ENCODE data around the gene OAT. TPM values are rescaled to one million over a fixed set of nuclear protein-coding genes. Genes with fewer than 3 reads are reported as not detected.

Gene OAT
- polyA plus RNA-seq, 1 experiment, result 112 TPM

GRCh38 chr10:124350806-124351205 lies 67.9 kb downstream of the OAT start:
- no peak for DNase-seq (ENCODE audit: low read depth)
- POLR2A ChIA-PET, result no interaction called here
- no peaks in the 10 kb centered on the region for H3K27me3 ChIP-seq (ENCODE audit: control insufficient read depth, insufficient read depth, low read length)
- CTCF ChIA-PET, result no interaction called here
- H3K4me3 ChIP-seq (ENCODE audit: low read depth, low read length), result no peak overlapping the region
- no peaks in the 10 kb centered on the region for H3K36me3 ChIP-seq (ENCODE audit: control insufficient read depth, insufficient read depth, low read length)
- no peak for TF ChIP-seq CTCF (IDR thresholded peaks at IDR 0.05; ENCODE audit: insufficient read depth, low read depth, low read length)

GRCh38 chr10:124349996-124350280 lies 68.8 kb downstream of the OAT start:
- POLR2A ChIA-PET, result no interaction called here
- CTCF ChIA-PET, result no interaction called here
- Histone ChIP-seq H3K36me3 (ENCODE audit: control insufficient read depth, insufficient read depth, low read length) (no peaks in the 10 kb centered on the region), H3K27me3 (ENCODE audit: control insufficient read depth, insufficient read depth, low read length) (no peaks in the 10 kb centered on the region), H3K4me3 (ENCODE audit: low read depth, low read length) (no peak overlapping the region)
- no peak for DNase-seq (ENCODE audit: low read depth)
- TF ChIP-seq CTCF (IDR thresholded peaks at IDR 0.05; ENCODE audit: insufficient read depth, low read depth, low read length), result no peak

DNA sequence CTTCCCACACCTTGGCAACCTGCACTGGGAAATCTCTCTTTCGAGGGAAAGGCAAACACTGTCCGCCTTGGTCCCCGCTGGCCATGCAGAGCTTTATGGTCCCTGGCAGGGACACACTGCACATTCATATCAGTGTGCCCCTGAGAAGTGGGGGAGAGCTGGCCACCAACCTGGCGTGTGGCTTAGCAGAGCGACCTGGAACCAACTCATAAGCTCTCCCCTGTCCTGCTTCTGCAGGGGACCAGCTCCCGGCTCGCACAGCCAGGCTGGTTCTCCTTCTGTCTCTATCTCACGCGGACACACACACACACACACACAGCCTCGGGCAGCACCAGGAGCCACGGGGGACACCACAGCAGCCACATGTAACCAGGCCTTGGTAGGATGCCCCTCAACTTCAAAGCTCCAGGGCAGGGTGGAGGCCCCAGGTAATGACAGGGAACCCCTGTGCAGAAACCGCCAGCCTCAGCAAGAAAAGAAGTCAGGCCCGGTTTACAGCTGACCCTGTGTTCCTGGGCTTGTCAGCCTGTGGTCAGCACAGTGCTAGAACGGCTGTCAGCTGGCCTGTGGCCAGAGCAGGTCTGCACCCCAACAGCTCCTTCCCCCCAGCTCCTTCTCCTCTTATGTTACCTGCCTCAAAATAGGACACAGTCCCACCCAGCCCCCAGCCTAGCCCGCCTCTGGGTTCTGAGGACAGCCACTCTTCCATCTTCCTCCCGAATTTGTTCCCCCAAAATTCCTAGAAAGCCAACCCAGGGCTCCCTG lies 69.3 kb downstream of the OAT start:
- no peak for TF ChIP-seq CTCF (IDR thresholded peaks at IDR 0.05; ENCODE audit: insufficient read depth, low read depth, low read length)
- Histone ChIP-seq H3K36me3 (ENCODE audit: control insufficient read depth, insufficient read depth, low read length) (no peaks in the 10 kb centered on the region), H3K27me3 (ENCODE audit: control insufficient read depth, insufficient read depth, low read length) (no peaks in the 10 kb centered on the region), H3K4me3 (ENCODE audit: low read depth, low read length) (no peak overlapping the region)
- no peak for DNase-seq (ENCODE audit: low read depth)
- CTCF ChIA-PET, result interaction anchor here (1.5 kb wide), 1 partner anchor 40 kb away, joined by 4 read pairs; no protein-coding TSS in a partner anchor
- POLR2A ChIA-PET, result no interaction called here

- Histone ChIP-seq H3K4me3 (ENCODE audit: low read depth, low read length) (no peak overlapping the region), H3K27me3 (ENCODE audit: control insufficient read depth, insufficient read depth, low read length) (no peaks in the 10 kb centered on the region), H3K36me3 (ENCODE audit: control insufficient read depth, insufficient read depth, low read length) (no peaks in the 10 kb centered on the region)
- TF ChIP-seq CTCF (IDR thresholded peaks at IDR 0.05; ENCODE audit: insufficient read depth, low read depth, low read length), result no peak
- no peak for DNase-seq (ENCODE audit: low read depth)
- ChIA-PET POLR2A (no interaction called here), CTCF (interaction anchor here (1.5 kb wide), 1 partner anchor 40 kb away, joined by 4 read pairs; no protein-coding TSS in a partner anchor)
Measured at GRCh38 chr10:124348801-124349200, 69.9 kb downstream of the OAT start.

GRCh38 chr10:124347956-124348355 lies 70.8 kb downstream of the OAT start:
- no peaks in the 10 kb centered on the region for H3K36me3 ChIP-seq (ENCODE audit: control insufficient read depth, insufficient read depth, low read length)
- POLR2A ChIA-PET, result no interaction called here
- DNase-seq (ENCODE audit: low read depth), result no peak
- TF ChIP-seq CTCF (IDR thresholded peaks at IDR 0.05; ENCODE audit: insufficient read depth, low read depth, low read length), result no peak
- no peak overlapping the region for H3K4me3 ChIP-seq (ENCODE audit: low read depth, low read length)
- no peaks in the 10 kb centered on the region for H3K27me3 ChIP-seq (ENCODE audit: control insufficient read depth, insufficient read depth, low read length)
- CTCF ChIA-PET, result interaction anchor here (1.5 kb wide), 1 partner anchor 41 kb away, joined by 4 read pairs; no protein-coding TSS in a partner anchor

Other genes with a start within 250 kb of the OAT start
- gene NKX1-2, start 31.1 kb upstream of the OAT start, polyA plus RNA-seq (2011; rRNA removed), result not detected in 2 replicates
- gene LHPP, start 42.9 kb upstream of the OAT start, polyA plus RNA-seq (2011; rRNA removed), result 17.9 and 23.8 TPM in 2 replicates